K562 (cell line): ENCODE results near the gene RSAD1. TPM values are rescaled to one million over a fixed set of nuclear protein-coding genes. Genes with fewer than 3 reads are reported as not detected.

Experiments
- ATAC-seq: fragments of 200-7000 bp; cut with Tn5 transposase; 3 replicates; pipeline ENCODE4 v1.9.1; 2020; ENCODE audit warnings: moderate library complexity
- BruUV-seq: library from RNA; stranded (reverse); fragments of 400-500 nt; replicated peaks from 2 replicates; lab custom pipeline; 2021; lab: Mats Ljungman, UMichigan
- CTCF ChIA-PET: fragments of 300-600 bp; formaldehyde crosslinking; extraction: SDS; loops from one replicate; lab custom pipeline; 2021; ENCODE audit warnings: low intra/inter-chr PET ratio; lab: Yijun Ruan, JAX
- POLR2A ChIA-PET: fragments of 300-600, 350-650 bp; sonication (Branson Sonifier 250); formaldehyde crosslinking; extraction: SDS; loops from one replicate; lab custom pipeline; 2021; ENCODE audit warnings: antibody characterized with exemption, inconsistent platforms; lab: Yijun Ruan, JAX
- DNase-seq, 4 experiments: peaks; one replicate each; pipeline versions ENCODE4 v3.0.0 to v3.0.0-alpha.2; 2011 to 2018; ENCODE audit warnings: low spot score in 3 of 4, mixed read lengths in 3 of 4; ENCODE audit errors: extremely low read depth in 1 of 4
- FAIRE-seq: peaks from 2 replicates; lab custom pipeline; 2011; peaks lifted over from hg19 to GRCh38; lab: Jason Lieb, UNC
- H2AFZ ChIP-seq: 2 replicates; pipeline ENCODE4 v1.6.0; 2011; ENCODE audit warnings: low read depth, low read length, control low read depth, inconsistent platforms
- H3K27ac ChIP-seq: fragments of 200-600 bp; 3 replicates; pipeline ENCODE4 v1.8.0; 2011; ENCODE audit warnings: low read depth, mild to moderate bottlenecking, control low read depth, inconsistent platforms, low read length, moderate library complexity, mixed read lengths; ENCODE audit errors: extremely low read depth
- H3K27me3 ChIP-seq, 2 experiments: fragments of 300-600 bp in 1 of 2; 2 replicates in 1 of 2; 3 replicates in 1 of 2; pipeline versions ENCODE4 v1.6.0 to v1.8.0; 2011; ENCODE audit warnings: inconsistent platforms in 2 of 2, low read length in 2 of 2, mild to moderate bottlenecking in 1 of 2, mixed read lengths in 1 of 2, moderate library complexity in 1 of 2; ENCODE audit not compliant: control insufficient read depth in 2 of 2, insufficient read depth in 2 of 2
- H3K36me3 ChIP-seq: fragments of 300-600 bp; 3 replicates; pipeline ENCODE4 v1.8.0; 2011; ENCODE audit warnings: mild to moderate bottlenecking, low read length, inconsistent platforms; ENCODE audit not compliant: control insufficient read depth, insufficient read depth
- H3K4me1 ChIP-seq, 2 experiments: fragments of 200-600 bp in 1 of 2; replicated peaks in 1 of 2; 2 replicates in 1 of 2; 3 replicates in 1 of 2; pipeline versions ENCODE4 v1.5.1 to v1.8.0; 2011; ENCODE audit warnings: inconsistent platforms in 2 of 2, low read length in 2 of 2, mild to moderate bottlenecking in 1 of 2, mixed read lengths in 1 of 2, moderate library complexity in 1 of 2; ENCODE audit not compliant: control insufficient read depth in 2 of 2, insufficient read depth in 2 of 2
- H3K4me2 ChIP-seq: 2 replicates; pipeline ENCODE4 v1.6.1; 2011; ENCODE audit warnings: low read length, control low read depth, inconsistent platforms, mixed read lengths; ENCODE audit not compliant: insufficient read depth
- H3K4me3 ChIP-seq: fragments of 200-600 bp; sonication (generic), shearing (Covaris generic); 2 replicates; pipeline ENCODE4 v1.5.1; 2016; ENCODE audit warnings: control low read depth, inconsistent platforms
- H3K79me2 ChIP-seq: fragments of 200-600 bp; 3 replicates; pipeline ENCODE4 v1.8.0; 2011; ENCODE audit warnings: low read length, inconsistent platforms; ENCODE audit not compliant: control insufficient read depth, insufficient read depth
- H3K9ac ChIP-seq, 2 experiments: 2 replicates each; pipeline versions ENCODE4 v1.6.0 to v1.6.1; 2011; ENCODE audit warnings: low read depth in 2 of 2, low read length in 2 of 2, control low read depth in 1 of 2, inconsistent platforms in 1 of 2, mild to moderate bottlenecking in 1 of 2, mixed read lengths in 1 of 2; ENCODE audit not compliant: insufficient read depth in 1 of 2
- H3K9me1 ChIP-seq: one replicate; pipeline ENCODE4 v1.6.0; 2011; ENCODE audit warnings: inconsistent platforms, mild to moderate bottlenecking, low read length, moderate library complexity; ENCODE audit not compliant: control insufficient read depth, insufficient read depth
- H3K9me3 ChIP-seq: replicated peaks from 2 replicates; pipeline ENCODE4 v1.5.1; 2011; ENCODE audit warnings: low read depth, low read length, inconsistent platforms; ENCODE audit not compliant: control insufficient read depth, insufficient read depth
- H4K20me1 ChIP-seq: replicated peaks from 2 replicates; pipeline ENCODE4 v1.6.1; 2011; ENCODE audit warnings: low read length, inconsistent platforms, mixed read lengths; ENCODE audit not compliant: control insufficient read depth, insufficient read depth
- CTCF ChIP-seq, 3 experiments: IDR thresholded peaks in 2 of 3; conservative IDR thresholded peaks in 1 of 3; 2 replicates each; pipeline ENCODE4 v1.5.1; 2011 to 2012; ENCODE audit warnings: low read length in 3 of 3, mild to moderate bottlenecking in 3 of 3, control low read depth in 2 of 3, improper control_type of control experiment in 1 of 3, inconsistent platforms in 1 of 3, low read depth in 1 of 3, mixed read lengths in 1 of 3, moderate library complexity in 1 of 3; ENCODE audit not compliant: insufficient read depth in 2 of 3
- KLF13 ChIP-seq: fragments of 450-650 bp; IDR thresholded peaks from 2 replicates; pipeline ENCODE4 v1.6.1; 2016; ENCODE audit warnings: missing genetic modification characterization, low read depth, mild to moderate bottlenecking, missing compliant biosample characterization, moderate library complexity, borderline replicate concordance
- MEF2A ChIP-seq: IDR thresholded peaks from 2 replicates; pipeline ENCODE4 v1.6.1; 2011; ENCODE audit warnings: low read depth, mild to moderate bottlenecking, low read length, moderate library complexity; ENCODE audit not compliant: control insufficient read depth
- NR3C1 ChIP-seq: sonication (generic); formaldehyde crosslinking; IDR thresholded peaks from 2 replicates; pipeline ENCODE4 v1.8.1; 2022; ENCODE audit warnings: missing genetic modification reagents
- NUFIP1 ChIP-seq: fragments of 450-650 bp; IDR thresholded peaks from 2 replicates; pipeline ENCODE4 v1.6.1; 2018; ENCODE audit not compliant: partially characterized antibody
- SNAPC5 ChIP-seq: fragments of 250-450 bp; sonication (Bioruptor Pico); IDR thresholded peaks from 2 replicates; pipeline ENCODE4 v1.8.0; 2021; ENCODE audit warnings: moderate library complexity, mild to moderate bottlenecking, inconsistent platforms
- TSHZ1 ChIP-seq: fragments of 250-450 bp; sonication (Bioruptor Pico); IDR thresholded peaks from 2 replicates; pipeline ENCODE4 v1.4.0; 2020; ENCODE audit warnings: mild to moderate bottlenecking, moderate library complexity
- ZC3H4 ChIP-seq: sonication (generic); formaldehyde crosslinking; IDR thresholded peaks from 2 replicates; pipeline ENCODE4 v1.9.0; 2021; ENCODE audit warnings: missing genetic modification reagents, borderline replicate concordance
- ZNF12 ChIP-seq: sonication (generic); formaldehyde crosslinking; IDR thresholded peaks from 2 replicates; pipeline ENCODE4 v1.4.0; 2020; ENCODE audit warnings: mild to moderate bottlenecking, missing genetic modification reagents
- ZNF121 ChIP-seq: sonication (generic); formaldehyde crosslinking; conservative IDR thresholded peaks from 2 replicates; pipeline ENCODE4 v1.8.0; 2022; ENCODE audit warnings: missing genetic modification reagents
- ZNF143 ChIP-seq: sonication (generic); formaldehyde crosslinking; IDR thresholded peaks from 2 replicates; pipeline ENCODE4 v1.9.0; 2022; ENCODE audit warnings: mild to moderate bottlenecking, missing genetic modification reagents
- ZNF316 ChIP-seq: fragments of 450-650 bp; IDR thresholded peaks from 2 replicates; pipeline ENCODE4 v1.6.1; 2016
- ZNF324 ChIP-seq: fragments of 250-450 bp; sonication (Bioruptor Pico); IDR thresholded peaks from 2 replicates; pipeline ENCODE4 v1.4.0; 2020; ENCODE audit warnings: mild to moderate bottlenecking
- ZNF695 ChIP-seq: fragments of 450-650 bp; formaldehyde crosslinking; IDR thresholded peaks from 2 replicates; pipeline ENCODE4 v1.4.0; 2020; ENCODE audit warnings: mild to moderate bottlenecking, moderate library complexity
- WGBS: fragments of 100-300 bp; shearing (Covaris generic); methylation state at CpG from one replicate; pipeline ENCODE4 v1.1.6; 2016; ENCODE audit warnings: low coverage, mixed read lengths; ENCODE audit not compliant: insufficient coverage; ENCODE audit errors: missing lambda C conversion rate; 5-methylcytosine and 5-hydroxymethylcytosine counted together
- in situ Hi-C: fragments of 300-500 bp; cut with MboI; formaldehyde crosslinking; loops from 4 replicates; pipeline ENCODE4 v1.15.0; 2018; ENCODE audit warnings: inconsistent platforms, mixed read lengths
- intact Hi-C: fragments of 100-400 bp; cut with micrococcal nuclease; formaldehyde crosslinking; loops from 2 replicates; pipeline ENCODE4 v1.14.2; 2022
- polyA plus RNA-seq, 8 experiments: library from polyadenylated mRNA; depleted of rRNA in 4 of 8; stranded (reverse) in 5 of 8; unstranded in 3 of 8; fragments of >200 nt; fragmentation: Nextera tagmentation in 2 of 8; fragmentation: Illumina TruSeq in 1 of 8; extraction: Ambion mirVana in 2 of 8; extraction: Trizol in 1 of 8; gene quantifications; 2 replicates each; pipeline versions ENCODE4 v1.2.1 to v1.2.3, GENCODE V29; 2011 to 2014; ENCODE audit warnings: inconsistent platforms in 1 of 8, missing spikeins in 1 of 8
- total RNA-seq, 7 experiments: library from RNA; depleted of rRNA in 6 of 7; stranded (reverse); fragments of >200 nt in 6 of 7; fragmentation: Illumina TruSeq in 2 of 7; extraction: Trizol in 2 of 7; gene quantifications; 2 replicates each; pipeline versions ENCODE4 v1.2.1 to v1.2.3, GENCODE V29; 2011 to 2021; ENCODE audit warnings: low replicate concordance in 1 of 7

Gene RSAD1
- total and polyA plus RNA-seq, 9 of the 15 experiments (the other 6 are each of a cell fraction or from before 2014, with no cell fraction given), result 4.5 to 42.5 (median 26.8) TPM

GRCh38 chr17:50534222-50534978 lies 55.7 kb downstream of the RSAD1 start:
- Histone ChIP-seq H3K4me2 (no peak overlapping the region), H3K27ac (no peak overlapping the region), H4K20me1 (peaks cover 16% of the 10 kb centered on the region; the same call in 1 of the 2 replicates), H3K9me3 (no peaks in the 10 kb centered on the region), H3K9me1 (no peaks in the 10 kb centered on the region), H3K27me3 (peaks cover 28 to 58% of the 10 kb centered on the region in 2 experiments; a peak in 4 of 5 replicates), H3K4me3 (no peak overlapping the region), H3K4me1 (peaks cover 0 to 41% of the 10 kb centered on the region in 2 experiments; a peak in 3 of 5 replicates), H3K9ac (peak overlapping the region in 1 of 2 experiments; percentile 57; a peak in 1 of 4 replicates), H3K79me2 (no peaks in the 10 kb centered on the region), H3K36me3 (no peaks in the 10 kb centered on the region), H2AFZ (no peak overlapping the region)
- BruUV-seq, result no TSS peak
- intact Hi-C loops, result no loop called here
- ChIA-PET POLR2A (interaction anchor here (0.7 kb wide), 1 partner anchor 139 kb away, joined by 3 read pairs; no protein-coding TSS in a partner anchor), CTCF (interaction anchor here (0.6 kb wide), 1 partner anchor 317 kb away, joined by 3 read pairs; no protein-coding TSS in a partner anchor)
- peak; percentile 28 to 63 (median 52) for DNase-seq
- 21% methylated on average over 20 of the region's 24 CpGs for WGBS
- FAIRE-seq, result no peak
- peak; percentile 72 for ATAC-seq
- in situ Hi-C loops, result no loop called here
- TF ChIP-seq KLF13 (tag) (no peak), ZNF316 (no peak), NUFIP1 (no peak), MEF2A (no peak), ZC3H4 (0 out of 2 replicates have a peak, but pooled peaks have one; percentile 60), ZNF695 (CRISPR knock-in tag) (no peak), ZNF121 (CRISPR knock-in tag) (0 out of 2 replicates have a peak, but pooled peaks have one; percentile 13), CTCF (IDR thresholded peaks at IDR 0.05 in 2 of 3, conservative IDR thresholded peaks at IDR 0.05 in 1 of 3; ENCODE audit: insufficient read depth in 2 of 3, low read depth in 1 of 3, low read length in 3 of 3) (peak; percentile 19 to 47 (median 43); a peak in 4 of 6 replicates), ZNF143 (0 out of 2 replicates have a peak, but pooled peaks have one; percentile 13), SNAPC5 (CRISPR knock-in tag) (no peak), ZNF12 (CRISPR knock-in tag) (no peak), TSHZ1 (no peak), NR3C1 (no peak), ZNF324 (no peak)
